GM21423 (cell line): ENCODE results near the gene CAMP.
"Not testable (repeated sequence)": the region's sequence is repeated elsewhere in the genome, so short reads cannot be mapped to it uniquely, and the experiment has no call there.

ENCODE experiments used
- ATAC-seq: cut with Tn5 transposase; IDR thresholded peaks from one replicate; pipeline ENCODE4 v1.9.1; 2021; ENCODE audit warnings: mild to moderate bottlenecking, moderate library complexity; ENCODE audit not compliant: unreplicated experiment

CAMP gene, protein sequence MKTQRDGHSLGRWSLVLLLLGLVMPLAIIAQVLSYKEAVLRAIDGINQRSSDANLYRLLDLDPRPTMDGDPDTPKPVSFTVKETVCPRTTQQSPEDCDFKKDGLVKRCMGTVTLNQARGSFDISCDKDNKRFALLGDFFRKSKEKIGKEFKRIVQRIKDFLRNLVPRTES

DNA sequence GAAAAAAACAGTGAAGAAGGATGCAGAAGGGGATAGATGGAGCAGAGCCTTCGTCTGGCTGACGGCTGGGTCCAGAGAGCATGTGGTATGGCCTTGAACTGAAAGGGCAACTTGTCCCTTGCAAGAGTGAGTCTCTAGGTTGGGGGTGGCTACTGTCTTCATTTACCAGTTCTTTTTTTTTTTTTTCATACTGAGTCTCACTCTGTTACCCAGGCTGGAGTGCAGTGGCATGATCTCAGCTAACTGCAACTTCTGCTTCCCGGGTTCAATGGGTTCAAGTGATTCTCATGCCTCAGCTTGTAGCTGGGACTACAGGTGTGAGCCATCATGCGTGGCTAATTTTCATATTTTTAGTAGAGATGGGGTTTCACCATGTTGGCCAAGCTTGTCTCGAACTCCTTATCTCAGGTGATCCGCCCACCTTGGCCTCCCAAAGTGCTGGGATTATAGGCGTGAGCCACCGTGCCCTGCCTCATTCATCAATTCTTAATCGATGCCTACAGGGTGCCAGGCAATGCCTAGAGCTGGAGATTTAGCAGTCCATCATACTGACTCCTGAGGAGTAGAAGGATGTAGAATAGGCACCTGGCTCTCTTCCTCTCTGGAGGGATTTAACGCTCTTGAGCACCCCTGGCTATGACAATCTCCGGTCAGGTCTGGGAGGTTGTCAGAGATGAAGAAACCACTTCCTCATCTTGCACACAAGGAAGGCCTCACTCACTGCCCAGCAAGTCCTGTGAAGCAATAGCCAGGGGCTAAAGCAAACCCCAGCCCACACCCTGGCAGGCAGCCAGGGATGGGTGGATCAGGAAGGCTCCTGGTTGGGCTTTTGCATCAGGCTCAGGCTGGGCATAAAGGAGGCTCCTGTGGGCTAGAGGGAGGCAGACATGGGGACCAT lies at the start of gene CAMP:
TSS of gene CAMP (plus strand) at position 880 of the 898 bp plus-strand sequence. CDS start at position 897, 17 bp downstream.
- peak; percentile 57 for ATAC-seq

- ATAC-seq: no peak
Observed at GRCh38 chr3:48178072-48178471, 45.2 kb upstream of the CAMP start.

DNA sequence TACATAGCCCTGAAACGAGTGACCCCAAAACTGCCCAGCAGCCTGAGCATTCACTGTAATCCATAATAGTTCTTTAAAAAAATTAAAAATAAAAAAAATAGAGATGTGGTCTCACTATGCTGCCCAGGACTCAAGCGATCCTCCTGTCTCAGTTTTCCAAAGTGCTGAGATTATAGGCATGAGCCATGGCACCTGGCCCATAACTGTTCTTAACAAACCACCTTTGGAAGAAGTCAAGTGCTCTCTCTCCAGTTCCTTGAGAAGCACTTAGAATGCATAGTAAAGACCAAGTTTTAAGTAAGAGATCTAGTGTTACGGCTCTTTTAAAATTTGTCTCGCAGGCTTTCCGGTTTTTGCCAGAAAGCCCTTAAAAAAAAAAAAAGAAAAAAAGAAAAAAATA lies 43.3 kb upstream of the CAMP start:
- ATAC-seq: no peak

DNA sequence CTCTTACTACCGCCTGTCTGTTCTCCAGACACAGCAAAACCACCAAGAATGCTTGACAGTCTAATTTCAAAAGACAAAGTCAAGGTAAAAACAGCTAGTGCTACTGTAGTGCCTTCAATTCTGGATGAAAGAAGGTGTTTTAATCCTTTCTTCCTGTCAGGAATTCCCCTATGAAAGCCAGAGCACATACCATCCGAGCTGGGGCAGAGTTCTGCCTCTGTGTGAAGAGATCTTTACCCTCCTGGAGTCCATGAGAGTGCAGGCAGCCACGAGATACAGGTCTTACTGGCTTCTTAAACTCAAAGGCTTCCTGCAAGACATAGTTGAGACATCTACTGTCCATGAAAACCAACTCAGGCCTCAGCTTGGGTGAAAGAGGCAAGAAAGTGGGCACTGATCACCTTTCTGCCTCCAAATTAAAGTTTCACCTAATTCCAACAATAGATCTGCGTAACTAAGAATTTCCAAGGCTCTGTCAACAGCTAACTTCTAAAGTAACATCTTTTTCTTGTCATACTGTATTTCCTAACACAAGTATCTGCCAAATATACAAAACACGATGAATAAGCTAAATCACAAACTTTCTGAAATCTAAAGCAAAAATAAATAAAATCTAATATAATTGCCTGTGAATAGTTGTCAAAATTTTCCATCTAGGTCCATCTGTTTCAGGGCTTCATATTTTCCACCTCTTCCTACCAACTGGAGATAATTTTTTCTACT lies 42.6 kb upstream of the CAMP start:
- ATAC-seq: no peak

DNA sequence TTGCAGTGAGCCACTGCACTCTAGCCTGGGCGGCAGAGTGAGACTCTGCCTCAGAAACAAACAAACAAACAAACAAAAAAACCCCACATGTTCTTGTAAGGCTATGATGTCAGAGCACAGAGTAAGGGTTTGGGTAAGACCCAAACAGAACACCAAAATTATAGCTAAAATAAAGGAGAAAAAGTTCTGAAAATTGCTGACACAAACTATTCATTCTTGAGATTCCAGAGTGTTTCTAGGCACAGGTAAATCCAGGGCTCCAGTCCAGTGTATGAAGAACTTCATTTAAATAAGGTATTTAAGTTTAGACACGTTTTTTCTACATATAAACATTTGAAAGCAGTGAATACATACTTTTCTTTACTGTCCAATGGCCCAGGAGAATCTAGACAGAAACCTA lies 39.0 kb upstream of the CAMP start:
- no peak for ATAC-seq

- no peak for ATAC-seq
Observed at GRCh38 chr3:48185129-48185528, 38.2 kb upstream of the CAMP start.

DNA sequence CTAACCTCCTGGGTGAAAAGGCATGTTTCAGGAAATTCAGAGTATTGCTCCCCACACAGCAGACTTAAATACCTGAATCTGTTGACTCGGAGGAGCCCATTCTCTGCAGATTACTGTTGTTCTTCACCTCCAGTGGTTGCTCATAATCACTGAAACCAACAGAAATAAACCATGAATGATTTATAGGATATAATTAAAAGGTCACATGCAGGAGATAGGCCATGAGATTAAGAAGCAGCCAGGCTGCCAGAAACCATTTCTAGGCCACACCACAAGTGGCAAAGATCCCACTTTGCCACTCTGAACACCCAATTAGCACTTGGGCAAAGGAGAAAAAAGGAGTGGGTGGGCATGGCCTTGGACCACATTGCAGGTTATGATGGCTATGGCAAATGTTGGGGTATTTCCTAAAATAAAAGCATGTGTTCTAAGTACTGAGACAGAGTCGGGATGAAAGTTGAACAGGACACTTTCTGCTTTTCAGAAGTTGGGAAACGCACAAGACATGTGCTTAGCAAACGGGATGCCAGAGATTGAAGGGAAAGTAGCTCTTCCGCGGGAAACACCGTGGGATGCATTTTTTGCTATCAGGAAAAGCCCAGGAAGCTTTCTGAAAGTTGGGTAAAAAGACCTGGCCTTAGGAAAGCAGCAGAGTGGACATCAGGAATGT lies 36.5 kb upstream of the CAMP start:
- no peak for ATAC-seq

GRCh38 chr3:48187301-48187578 lies 36.1 kb upstream of the CAMP start:
- ATAC-seq: no peak

DNA sequence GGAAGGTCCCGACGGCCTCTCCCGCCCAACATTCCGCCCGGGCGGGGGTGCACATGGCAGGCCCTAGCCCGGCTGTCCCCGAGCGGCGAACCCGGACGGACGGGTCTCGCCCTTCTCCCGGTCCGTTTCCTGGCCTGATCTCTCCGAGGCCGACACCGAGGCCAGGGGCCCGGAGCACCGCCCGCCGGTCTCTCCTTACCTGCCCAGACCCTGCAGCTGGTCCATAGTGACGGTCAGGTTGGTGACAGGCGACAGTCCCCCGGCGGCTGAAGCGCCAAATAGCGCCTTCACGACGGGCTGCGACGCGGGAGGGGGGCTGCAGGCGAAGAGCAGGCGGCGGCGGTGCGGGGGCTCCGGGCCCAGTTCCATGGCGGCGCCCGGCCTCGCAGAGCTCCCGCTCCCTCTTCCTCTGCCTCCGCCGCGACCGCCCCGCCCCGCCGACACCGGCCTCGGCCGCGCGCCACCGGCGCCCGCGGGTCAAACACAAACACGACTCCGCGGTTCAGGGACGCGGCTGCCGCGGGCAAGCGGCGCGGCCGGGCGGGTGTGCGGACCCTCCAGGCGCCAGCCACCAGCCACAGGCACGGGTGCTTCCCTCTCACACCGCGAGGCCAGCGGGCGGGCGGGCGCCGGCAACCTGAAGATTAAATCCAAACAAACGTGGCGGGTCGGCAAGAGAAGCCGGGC lies 35.6 kb upstream of the CAMP start:
- ATAC-seq: peak; percentile 28

- ATAC-seq: peak; percentile 92
Observed at GRCh38 chr3:48188266-48189201, 34.8 kb upstream of the CAMP start, which contains the start of gene CDC25A. TSS of gene CDC25A (minus strand) at chr3:48188417. CDS start at chr3:48187947, 470 bp downstream.

- ATAC-seq: no peak
Observed at GRCh38 chr3:48189321-48189720, 34.0 kb upstream of the CAMP start.

DNA sequence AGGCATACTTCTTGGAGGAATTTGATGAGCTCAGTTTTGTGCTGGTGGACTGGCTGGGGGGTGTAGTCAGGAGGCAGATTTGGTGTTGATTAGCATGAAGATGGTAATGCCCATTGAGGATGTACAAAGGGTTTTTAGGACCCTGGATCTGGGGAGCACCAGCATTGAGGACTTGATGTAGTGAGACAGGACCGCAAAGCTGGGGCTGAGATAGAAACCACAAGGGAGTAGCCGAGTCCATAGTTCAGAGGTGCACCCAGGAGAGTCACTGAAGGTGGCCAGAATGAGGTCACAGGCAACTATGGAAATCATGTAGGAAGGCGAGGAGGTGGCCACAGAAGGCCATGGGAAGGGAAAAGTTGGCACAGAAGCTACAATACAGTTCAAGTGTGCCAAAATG lies 32.4 kb upstream of the CAMP start:
- ATAC-seq: no peak

DNA sequence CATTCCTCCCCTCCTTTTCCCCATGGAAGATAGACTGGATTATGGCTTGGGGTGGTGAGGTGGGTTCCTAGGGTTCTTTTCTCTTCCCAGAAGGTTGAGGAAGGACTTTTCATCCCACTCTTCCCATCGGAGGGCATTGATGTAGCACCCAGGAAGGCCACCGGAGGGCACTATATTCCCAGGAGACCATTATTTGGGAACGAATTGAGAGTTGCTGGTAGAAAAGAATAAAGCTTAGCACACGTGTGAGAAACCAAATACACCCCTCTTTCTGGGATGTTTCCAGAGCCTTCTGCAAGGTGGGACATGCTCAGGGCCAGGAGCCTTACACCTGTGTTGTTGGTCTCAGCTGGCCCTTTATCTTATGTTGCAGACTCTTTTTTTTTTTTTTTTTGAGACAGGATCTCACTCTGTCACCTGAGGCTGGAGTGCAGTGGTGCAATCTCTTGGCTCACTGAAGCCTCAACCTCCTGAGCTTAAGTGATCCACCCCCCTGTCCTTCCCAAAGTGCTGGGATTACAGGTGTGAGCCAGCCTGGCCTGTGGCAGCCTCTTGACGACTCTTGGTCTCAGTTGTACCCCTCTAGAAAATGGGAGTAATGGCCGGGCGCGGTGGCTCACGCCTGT lies 28.7 kb upstream of the CAMP start:
- no peak for ATAC-seq

GRCh38 chr3:48196611-48197010 lies 26.7 kb upstream of the CAMP start:
- ATAC-seq: no peak

GRCh38 chr3:48199117-48199516 lies 24.2 kb upstream of the CAMP start:
- ATAC-seq: no peak

DNA sequence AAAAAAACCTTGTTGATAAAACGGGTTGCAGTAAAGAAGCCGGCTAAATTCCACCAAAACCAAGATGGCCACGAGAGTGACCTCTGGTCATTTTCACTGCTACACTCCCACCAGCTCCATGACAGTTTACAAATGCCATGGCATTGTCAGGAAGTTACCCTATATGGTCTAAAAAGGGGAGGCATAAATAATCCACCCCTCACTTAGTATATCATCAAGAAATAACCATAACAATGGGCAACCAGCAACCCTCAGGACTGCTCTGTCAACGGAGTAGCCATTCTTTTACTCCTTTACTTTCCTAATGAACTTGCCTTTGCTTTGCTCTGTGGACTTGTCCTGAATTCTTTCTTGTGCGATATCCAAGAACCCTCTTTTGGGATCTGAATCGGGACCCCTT lies 20.7 kb upstream of the CAMP start:
- no peak for ATAC-seq

- no peak for ATAC-seq
Observed at GRCh38 chr3:48208076-48208475, 15.2 kb upstream of the CAMP start.

DNA sequence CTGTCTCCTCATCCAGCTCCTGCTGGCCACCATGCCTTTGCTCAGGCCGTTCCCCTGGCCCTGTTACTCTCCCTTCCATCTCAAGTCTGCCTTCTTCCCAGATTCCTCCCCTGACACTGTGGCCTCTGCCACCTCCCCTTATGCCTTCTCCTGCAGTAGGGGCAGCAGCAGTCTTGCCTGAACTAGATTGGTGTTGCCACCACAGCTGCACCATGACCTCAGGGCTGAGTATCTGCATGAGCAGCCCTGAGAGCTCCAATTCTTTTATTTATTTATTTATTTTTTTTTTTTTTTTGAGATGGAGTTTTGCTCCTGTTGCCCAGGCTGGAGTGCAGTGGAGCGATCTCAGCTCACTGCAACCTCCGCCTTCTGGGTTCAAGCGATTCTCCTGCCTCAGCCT lies 13.8 kb upstream of the CAMP start:
- no peak for ATAC-seq

GRCh38 chr3:48210534-48210933 lies 12.8 kb upstream of the CAMP start:
- not testable (repeated sequence) for ATAC-seq
